Measurements from ENCODE around the gene STX18.

Gene STX18

DNA sequence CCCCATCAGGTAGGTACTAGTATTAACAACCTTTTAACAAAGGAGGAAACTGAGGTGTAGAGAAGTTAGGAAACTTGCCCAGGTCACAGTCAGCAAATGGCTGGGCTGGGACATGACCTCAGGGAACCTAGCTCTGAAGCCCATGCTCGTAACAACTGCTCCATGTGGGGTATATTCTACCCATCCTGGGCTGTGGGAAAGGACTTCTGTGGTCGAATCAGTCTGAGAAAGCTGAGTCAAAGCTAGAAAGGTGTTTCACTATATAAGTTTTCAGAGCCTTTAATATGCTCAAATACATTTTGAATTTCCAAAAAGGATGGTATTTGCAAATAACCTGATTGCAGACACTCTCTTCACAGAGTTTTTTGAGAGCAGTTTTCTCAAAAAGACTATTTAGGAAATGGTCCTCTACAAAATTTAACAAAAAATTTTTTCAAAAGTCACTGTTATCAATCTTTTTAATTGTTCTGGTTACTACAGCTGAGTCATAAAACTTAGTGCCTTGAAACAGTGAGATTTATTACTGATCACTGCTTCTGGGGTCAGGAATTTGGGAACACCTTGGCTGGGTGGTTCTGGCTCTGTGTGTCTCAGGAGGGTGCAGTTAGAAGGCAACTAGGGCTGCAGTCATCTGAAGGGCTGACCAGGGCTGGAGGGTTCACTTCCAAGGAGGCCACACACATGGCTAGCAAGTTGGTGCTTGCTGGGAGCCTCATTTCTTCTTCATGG is 101.4 kb downstream of the STX18 start:
- FAIRE-seq = no peak
- DNase-seq (ENCODE audit: low spot score) = no peak

- DNase-seq (ENCODE audit: low spot score) (no peak), FAIRE-seq (no peak)
These were observed 102.1 kb downstream of the STX18 start for GRCh38 chr4:4439782-4440181.

GRCh38 chr4:4438891-4439290 is 103.0 kb downstream of the STX18 start:
- FAIRE-seq (no peak), DNase-seq (ENCODE audit: low spot score) (no peak)

DNA sequence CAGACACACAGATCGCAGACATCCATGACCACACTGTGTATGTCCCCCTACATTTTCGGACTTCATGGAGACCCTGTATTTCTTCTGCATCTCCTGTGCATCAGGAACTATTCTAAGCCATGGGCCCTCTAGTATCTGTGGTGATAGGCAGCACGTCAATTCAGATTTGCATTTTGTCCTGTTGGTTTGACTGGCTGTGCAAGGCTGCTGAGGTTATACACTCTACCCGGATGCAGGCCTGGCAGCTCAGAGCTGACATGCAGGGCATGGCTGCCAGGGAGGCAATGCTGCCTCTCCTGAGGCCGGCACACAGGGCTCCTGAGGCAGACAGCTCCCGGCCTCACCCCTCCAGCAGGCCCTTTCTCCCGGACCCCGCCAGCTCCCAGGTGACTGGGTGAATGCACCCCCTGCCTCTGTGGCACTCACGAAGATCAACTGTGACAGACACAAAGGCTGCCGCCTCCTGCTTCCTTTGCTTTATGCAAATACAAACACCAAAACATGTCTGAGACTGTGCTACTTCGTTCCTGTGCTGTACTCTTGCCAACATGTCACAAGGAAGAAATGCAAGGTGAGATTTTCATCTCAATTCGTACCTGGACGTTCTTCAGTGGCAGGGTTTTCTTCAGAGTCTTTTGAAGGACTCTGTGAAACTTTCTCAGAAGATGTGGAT is 103.9 kb downstream of the STX18 start:
- no peak for FAIRE-seq
- no peak for DNase-seq (ENCODE audit: low spot score)

GRCh38 chr4:4436244-4436823 is 105.5 kb downstream of the STX18 start:
- DNase-seq (ENCODE audit: low spot score) = no peak
- FAIRE-seq = no peak

GRCh38 chr4:4433941-4434340 is 107.9 kb downstream of the STX18 start:
- no peak for FAIRE-seq
- DNase-seq (ENCODE audit: low spot score) = no peak

DNA sequence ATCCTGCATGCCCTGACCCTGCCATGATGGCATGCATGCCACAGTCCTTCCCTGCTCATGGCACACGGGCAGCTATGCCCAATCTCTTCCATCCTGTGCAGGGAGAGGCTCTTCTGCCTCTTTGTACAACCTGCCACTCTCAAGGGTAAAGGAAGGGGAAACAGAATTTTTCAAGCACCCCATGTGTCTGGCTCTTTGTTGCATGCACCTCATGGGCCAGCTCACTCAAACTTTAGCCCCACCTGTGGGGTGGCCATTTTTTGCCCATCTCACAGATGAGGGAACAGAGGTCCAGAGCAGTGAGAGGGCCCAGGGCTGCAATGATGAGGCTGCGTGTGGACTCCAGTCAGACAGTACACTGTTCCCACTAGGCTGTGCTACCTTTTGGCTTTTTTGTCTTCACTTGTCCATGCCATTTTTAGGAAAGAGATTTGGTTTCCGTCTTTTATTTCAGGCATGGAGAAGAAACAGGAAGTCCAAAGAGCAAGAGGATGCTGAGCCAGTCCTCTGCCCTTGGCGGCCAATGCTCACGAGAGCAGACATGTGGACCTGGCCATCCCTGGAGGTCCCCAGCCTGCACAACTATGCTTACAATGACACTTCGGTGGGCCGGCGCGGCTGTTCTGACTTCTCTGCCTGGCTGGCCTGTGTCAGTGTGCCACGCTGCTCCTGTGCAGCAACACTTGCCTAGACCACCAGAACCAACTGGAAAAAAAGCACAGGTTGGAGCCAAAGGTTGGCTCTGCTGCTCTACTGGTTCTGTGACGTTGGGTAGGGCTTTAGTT is 109.3 kb downstream of the STX18 start:
- DNase-seq (ENCODE audit: low spot score) (no peak), FAIRE-seq (no peak)

GRCh38 chr4:4430492-4431195 is 111.2 kb downstream of the STX18 start:
- FAIRE-seq (no peak), DNase-seq (ENCODE audit: low spot score) (peak; percentile 60)

DNA sequence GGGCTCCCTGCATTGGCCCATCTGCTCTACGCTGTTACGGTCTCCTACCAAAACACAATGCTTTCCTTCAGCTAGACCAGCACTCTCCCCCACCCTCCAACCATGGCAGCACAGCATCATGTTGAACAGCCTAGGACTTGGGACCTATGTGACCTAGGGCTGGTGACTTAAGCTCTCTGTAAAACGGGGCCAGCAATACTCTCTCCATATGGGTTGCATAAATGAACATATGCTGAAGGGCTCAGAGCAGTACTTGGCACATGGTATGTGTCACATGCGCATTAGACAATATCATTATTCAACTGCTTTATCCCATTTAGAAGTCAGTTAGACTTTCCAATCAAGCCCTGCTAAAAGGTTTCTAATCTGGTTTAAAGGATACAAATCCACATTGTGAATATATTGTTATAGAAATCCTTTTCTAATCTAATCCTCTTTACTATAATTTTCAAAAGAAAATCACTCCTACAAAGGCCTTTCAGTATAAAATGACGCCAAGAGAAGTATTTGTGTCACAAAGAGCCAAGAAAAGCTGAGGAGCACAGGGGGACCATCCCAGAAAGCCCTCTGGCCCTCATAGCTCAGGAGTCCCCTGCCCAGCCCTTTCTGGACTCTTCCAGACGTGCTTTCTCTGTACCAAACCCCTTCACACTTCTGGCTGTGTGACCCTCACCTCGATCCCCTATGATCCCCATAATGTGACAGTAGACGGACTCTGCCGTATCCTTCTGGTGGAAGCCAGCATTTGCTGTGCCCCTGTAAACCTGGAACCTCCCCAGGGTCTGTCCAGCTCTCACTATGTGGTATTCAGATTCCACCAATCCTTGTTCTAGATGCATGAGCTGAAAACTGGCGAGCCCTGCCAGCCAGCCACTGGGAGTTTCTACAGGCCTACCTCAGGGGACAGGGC is 112.6 kb downstream of the STX18 start:
- no peak for FAIRE-seq

DNA sequence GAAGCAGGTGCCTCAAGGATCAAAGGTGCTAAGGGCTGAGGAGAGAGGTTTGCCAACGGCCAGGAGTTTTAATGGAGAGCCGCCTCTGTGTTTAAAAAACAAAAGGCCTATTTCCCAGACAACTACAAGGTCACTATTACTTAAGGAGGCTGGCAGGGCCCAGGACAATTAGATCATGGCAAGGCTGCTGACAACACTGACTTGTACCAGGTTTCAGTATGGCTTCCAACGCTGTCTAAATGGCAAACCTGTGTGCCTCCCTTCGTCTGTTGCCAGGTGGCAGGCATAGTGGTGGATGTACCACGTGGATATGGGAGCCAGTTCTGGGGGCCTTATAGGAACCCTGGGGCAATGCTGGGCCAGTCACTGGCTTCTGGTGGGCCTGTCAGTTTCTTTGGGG is 114.0 kb downstream of the STX18 start:
- FAIRE-seq (no peak), DNase-seq (ENCODE audit: low spot score) (no peak)

More for the DNA sequence above, 112.6 kb downstream of the STX18 start:
- DNase-seq (ENCODE audit: low spot score) = no peak

- FAIRE-seq = no peak
- DNase-seq (ENCODE audit: low spot score) = no peak
These were observed 114.6 kb downstream of the STX18 start for GRCh38 chr4:4427121-4427870.

DNA sequence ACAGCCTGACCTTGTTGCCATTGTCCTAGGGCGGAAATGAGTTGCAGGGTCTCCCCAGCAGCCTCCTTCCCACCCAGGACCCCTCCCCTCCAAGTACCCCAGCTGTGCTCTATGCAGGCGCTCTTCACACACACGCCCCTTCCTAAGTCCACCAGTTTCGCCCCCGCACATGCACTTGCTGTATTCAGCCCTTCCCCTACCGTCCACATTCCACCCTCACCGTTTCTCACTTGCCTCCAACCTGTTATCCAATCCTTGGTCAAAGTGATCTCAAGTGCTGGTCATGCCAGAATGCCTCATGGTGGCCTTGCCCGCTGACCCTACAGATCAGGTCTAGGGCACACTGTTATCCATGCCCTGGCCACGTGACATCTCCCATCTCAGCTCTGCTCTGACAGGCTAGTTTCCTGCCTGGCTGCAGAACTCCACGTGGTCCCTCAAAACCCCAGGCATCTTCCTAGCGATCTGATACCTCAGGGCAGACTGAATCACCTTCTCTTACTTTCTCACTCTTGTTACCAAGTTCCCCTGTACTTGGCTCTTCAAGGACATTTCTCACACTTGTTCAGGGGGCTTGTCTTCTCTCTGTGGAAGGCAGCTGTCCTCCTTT is 115.2 kb downstream of the STX18 start:
- DNase-seq (ENCODE audit: low spot score) (no peak), FAIRE-seq (no peak)

DNA sequence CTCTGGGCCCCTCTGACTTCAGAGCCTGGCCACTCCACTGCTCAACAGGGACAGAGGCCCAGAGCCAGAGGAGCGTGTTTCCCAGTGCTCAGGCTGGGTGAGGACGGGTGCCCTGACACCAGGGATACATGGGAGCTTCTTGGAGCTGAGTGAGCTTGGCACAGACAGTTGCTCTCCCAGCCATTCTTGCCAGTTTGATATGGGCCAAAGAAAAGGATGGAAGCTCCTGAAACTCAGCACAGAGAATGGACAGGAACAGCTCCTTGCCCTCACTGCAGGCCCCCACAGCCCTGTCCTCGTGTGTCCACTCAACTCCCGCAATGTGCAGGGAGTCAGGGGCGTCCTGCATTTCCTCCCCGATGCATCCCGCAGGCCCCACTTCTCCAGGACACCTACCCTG is 116.2 kb downstream of the STX18 start:
- FAIRE-seq (no peak), DNase-seq (ENCODE audit: low spot score) (no peak)

- DNase-seq (ENCODE audit: low spot score) = no peak
- no peak for FAIRE-seq
These were observed 116.6 kb downstream of the STX18 start for GRCh38 chr4:4425119-4425690.

- FAIRE-seq = no peak
- DNase-seq (ENCODE audit: low spot score) = no peak
These were observed 117.2 kb downstream of the STX18 start for GRCh38 chr4:4424499-4425115.

- DNase-seq (ENCODE audit: low spot score) = no peak
- FAIRE-seq = no peak
These were observed 117.9 kb downstream of the STX18 start for GRCh38 chr4:4423706-4424498.

DNA sequence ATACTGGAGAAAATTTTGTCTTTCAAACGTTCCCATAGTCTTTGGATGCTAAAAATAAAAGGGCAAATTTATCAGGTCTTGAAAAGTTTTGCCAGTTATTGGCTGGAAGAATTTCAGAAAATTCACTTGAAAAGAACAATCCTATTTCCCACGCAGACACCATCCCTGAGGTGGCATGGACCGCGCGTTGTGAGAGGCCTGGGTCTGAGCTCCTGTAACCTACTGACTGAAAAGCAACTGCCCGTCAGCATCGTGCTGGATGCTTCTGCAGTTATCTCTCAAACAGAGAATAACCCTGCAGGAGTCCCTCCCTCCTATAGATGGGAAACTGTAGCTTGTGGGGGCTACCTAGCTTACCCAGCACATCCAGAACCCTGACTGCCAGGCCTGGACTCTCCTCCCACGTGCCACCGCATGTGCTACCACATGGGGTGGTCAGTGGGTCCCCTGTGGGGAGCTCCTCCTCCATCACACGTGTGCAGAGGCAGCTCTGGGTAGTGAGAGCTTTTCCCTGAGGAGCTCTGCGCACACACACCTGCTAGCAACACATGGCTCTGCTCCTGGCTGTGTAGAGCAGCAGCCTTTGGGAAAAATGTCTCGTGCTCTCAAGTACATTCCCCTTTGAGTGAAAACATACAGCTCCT is 118.9 kb downstream of the STX18 start:
- DNase-seq (ENCODE audit: low spot score) (no peak), FAIRE-seq (no peak)
